GM19238 (cell line): Measurements from ENCODE around the gene ANO7.

Source experiments
- DNase-seq: peaks from one replicate; pipeline ENCODE4 v3.0.0; 2011; ENCODE audit warnings: low spot score; ENCODE audit not compliant: insufficient read length

ANO7 gene

GRCh38 chr2:241157841-241158545 is 30.5 kb upstream of the ANO7 start:
- DNase-seq: no peak

- no peak for DNase-seq
These were observed 30.0 kb upstream of the ANO7 start for GRCh38 chr2:241158546-241158900.

- no peak for DNase-seq
These were observed 29.4 kb upstream of the ANO7 start for GRCh38 chr2:241159116-241159515.

- no peak for DNase-seq
These were observed 28.2 kb upstream of the ANO7 start for GRCh38 chr2:241160318-241160717.

- DNase-seq: no peak
These were observed 26.7 kb upstream of the ANO7 start for GRCh38 chr2:241161646-241162281.

- no peak for DNase-seq
These were observed 24.8 kb upstream of the ANO7 start for GRCh38 chr2:241163601-241164118.

- no peak for DNase-seq
These were observed 20.1 kb upstream of the ANO7 start for GRCh38 chr2:241168366-241168765.

- no peak for DNase-seq
These were observed 14.9 kb upstream of the ANO7 start for GRCh38 chr2:241173557-241173956.

- DNase-seq: no peak
These were observed 10.7 kb upstream of the ANO7 start for GRCh38 chr2:241177526-241178334.

- no peak for DNase-seq
These were observed 9.5 kb upstream of the ANO7 start for GRCh38 chr2:241178961-241179360.

- no peak for DNase-seq
These were observed 8.6 kb upstream of the ANO7 start for GRCh38 chr2:241179899-241180298.

- DNase-seq: no peak
These were observed 8.0 kb upstream of the ANO7 start for GRCh38 chr2:241180495-241180894.

GRCh38 chr2:241182126-241182525 is 6.4 kb upstream of the ANO7 start:
- no peak for DNase-seq

GRCh38 chr2:241182531-241183133 is 5.8 kb upstream of the ANO7 start:
- DNase-seq: no peak

- DNase-seq: no peak
These were observed 5.3 kb upstream of the ANO7 start for GRCh38 chr2:241183221-241183620.

- DNase-seq: no peak
These were observed 3.6 kb upstream of the ANO7 start for GRCh38 chr2:241184901-241185300.

GRCh38 chr2:241185961-241186360 is 2.5 kb upstream of the ANO7 start:
- no peak for DNase-seq

- no peak for DNase-seq
These were observed 1.2 kb upstream of the ANO7 start for GRCh38 chr2:241187101-241187917.

GRCh38 chr2:241187918-241188234 is 601 bp upstream of the ANO7 start:
- no peak for DNase-seq

GRCh38 chr2:241189093-241189855 is 797 bp downstream of the ANO7 start:
- DNase-seq: no peak

- no peak for DNase-seq
These were observed 1.4 kb downstream of the ANO7 start for GRCh38 chr2:241189856-241190201.
